H9 (cell line): ENCODE data around the gene RPL7L1. TPM values are rescaled to one million over a fixed set of nuclear protein-coding genes. Genes with fewer than 3 reads are reported as not detected.

Experiments
- DNase-seq: peaks from one replicate; pipeline ENCODE4 v3.0.0-alpha.2; 2017
- H2AFZ ChIP-seq: one replicate; pipeline ENCODE4 v1.6.1; 2013; ENCODE audit warnings: mild to moderate bottlenecking, low read length, control low read depth, moderate library complexity
- H2AK5ac ChIP-seq: 2 replicates; pipeline ENCODE4 v1.6.1; 2013; ENCODE audit warnings: low read length, control low read depth, mixed read lengths; ENCODE audit not compliant: insufficient read length
- H2BK120ac ChIP-seq: one replicate; pipeline ENCODE4 v1.6.1; 2013; ENCODE audit warnings: low read depth, mild to moderate bottlenecking, low read length, control low read depth, inconsistent platforms; ENCODE audit not compliant: poor library complexity, severe bottlenecking
- H2BK12ac ChIP-seq: 2 replicates; pipeline ENCODE4 v1.6.1; 2013; ENCODE audit warnings: low read length, control low read depth, mixed read lengths, low read depth; ENCODE audit not compliant: insufficient read length
- H2BK15ac ChIP-seq: 2 replicates; pipeline ENCODE4 v1.6.1; 2013; ENCODE audit warnings: low read depth, low read length, control low read depth
- H2BK20ac ChIP-seq: one replicate; pipeline ENCODE4 v1.6.1; 2013; ENCODE audit warnings: low read depth, mild to moderate bottlenecking, low read length, control low read depth, inconsistent platforms; ENCODE audit not compliant: poor library complexity, severe bottlenecking
- H2BK5ac ChIP-seq: 2 replicates; pipeline ENCODE4 v1.6.1; 2013; ENCODE audit warnings: low read length, control low read depth, mixed read lengths; ENCODE audit not compliant: insufficient read length
- H3K14ac ChIP-seq: 2 replicates; pipeline ENCODE4 v1.6.1; 2013; ENCODE audit warnings: low read length, control low read depth; ENCODE audit not compliant: insufficient read depth
- H3K18ac ChIP-seq: 2 replicates; pipeline ENCODE4 v1.6.1; 2013; ENCODE audit warnings: low read depth, mild to moderate bottlenecking, mixed read lengths, low read length, control low read depth; ENCODE audit not compliant: insufficient read length
- H3K23ac ChIP-seq: 2 replicates; pipeline ENCODE4 v1.6.1; 2013; ENCODE audit warnings: low read length, control low read depth, mixed read lengths, low read depth; ENCODE audit not compliant: insufficient read length
- H3K23me2 ChIP-seq: 2 replicates; pipeline ENCODE4 v1.6.1; 2013; ENCODE audit warnings: low read depth, mild to moderate bottlenecking, mixed read lengths, low read length, control low read depth; ENCODE audit not compliant: insufficient read length, poor library complexity, severe bottlenecking
- H3K27ac ChIP-seq: 2 replicates; pipeline ENCODE4 v1.5.1; 2013; ENCODE audit warnings: low read length, control low read depth, mixed read lengths, low read depth; ENCODE audit not compliant: insufficient read length
- H3K27me3 ChIP-seq: 2 replicates; pipeline ENCODE4 v1.6.1; 2013; ENCODE audit warnings: low read length, control low read depth, inconsistent platforms; ENCODE audit not compliant: insufficient read depth
- H3K4ac ChIP-seq: 2 replicates; pipeline ENCODE4 v1.6.1; 2013; ENCODE audit warnings: low read depth, mild to moderate bottlenecking, control low read depth, inconsistent platforms, low read length, moderate library complexity
- H3K4me1 ChIP-seq: 2 replicates; pipeline ENCODE4 v1.6.1; 2013; ENCODE audit warnings: low read length, control low read depth, inconsistent platforms; ENCODE audit not compliant: insufficient read depth
- H3K4me2 ChIP-seq: 2 replicates; pipeline ENCODE4 v1.6.1; 2013; ENCODE audit warnings: low read length, control low read depth, mixed read lengths; ENCODE audit not compliant: insufficient read length, insufficient read depth
- H3K56ac ChIP-seq: 2 replicates; pipeline ENCODE4 v1.6.1; 2013; ENCODE audit warnings: low read depth, mild to moderate bottlenecking, mixed read lengths, low read length, control low read depth; ENCODE audit not compliant: insufficient read length
- H3K79me1 ChIP-seq: 2 replicates; pipeline ENCODE4 v1.6.1; 2013; ENCODE audit warnings: low read depth, mild to moderate bottlenecking, moderate library complexity, low read length, control low read depth, inconsistent platforms; ENCODE audit not compliant: insufficient read depth, poor library complexity, severe bottlenecking
- H3K79me2 ChIP-seq: 2 replicates; pipeline ENCODE4 v1.6.1; 2013; ENCODE audit warnings: low read length, control low read depth, inconsistent platforms; ENCODE audit not compliant: insufficient read depth
- H3K9ac ChIP-seq: 2 replicates; pipeline ENCODE4 v1.6.1; 2013; ENCODE audit warnings: low read length, control low read depth, mixed read lengths; ENCODE audit not compliant: insufficient read length; ENCODE audit errors: extremely low read depth
- H3K9me3 ChIP-seq: one replicate; pipeline ENCODE4 v1.6.1; 2013; ENCODE audit warnings: low read depth, low read length, inconsistent platforms; ENCODE audit not compliant: control insufficient read depth
- H3T11ph ChIP-seq: one replicate; pipeline ENCODE4 v1.6.1; 2013; ENCODE audit warnings: mild to moderate bottlenecking, low read length, control low read depth, inconsistent platforms
- H4K20me1 ChIP-seq: one replicate; pipeline ENCODE4 v1.6.1; 2013; ENCODE audit not compliant: control insufficient read depth, insufficient read length, insufficient read depth
- H4K5ac ChIP-seq: 2 replicates; pipeline ENCODE4 v1.6.1; 2013; ENCODE audit warnings: low read depth, mild to moderate bottlenecking, mixed read lengths, low read length, control low read depth; ENCODE audit not compliant: insufficient read length
- H4K8ac ChIP-seq: replicated peaks from 2 replicates; pipeline ENCODE4 v1.6.1; 2013; ENCODE audit warnings: low read length, control low read depth, mixed read lengths, low read depth; ENCODE audit not compliant: insufficient read length
- H4K91ac ChIP-seq: 2 replicates; pipeline ENCODE4 v1.6.1; 2013; ENCODE audit warnings: low read depth, mild to moderate bottlenecking, moderate library complexity, mixed read lengths, low read length, control low read depth; ENCODE audit not compliant: insufficient read length
- H3K27ac Mint-ChIP-seq, 3 experiments: 2 replicates in 2 of 3; 3 replicates in 1 of 3; pipeline ENCODE4 v1.8.0; 2020 to 2021; ENCODE audit warnings: mixed read lengths in 3 of 3, mild to moderate bottlenecking in 1 of 3, moderate library complexity in 1 of 3
- H3K27me3 Mint-ChIP-seq: 2 replicates; pipeline ENCODE4 v1.8.0; 2021; ENCODE audit warnings: low read depth, mild to moderate bottlenecking, moderate library complexity, mixed read lengths
- H3K36me3 Mint-ChIP-seq, 3 experiments: 2 replicates in 2 of 3; 3 replicates in 1 of 3; pipeline ENCODE4 v1.8.0; 2020 to 2021; ENCODE audit warnings: low read depth in 3 of 3, mixed read lengths in 3 of 3; ENCODE audit not compliant: insufficient read depth in 1 of 3
- H3K4me1 Mint-ChIP-seq, 2 experiments: 2 replicates each; pipeline ENCODE4 v1.8.0; 2020; ENCODE audit warnings: mixed read lengths in 2 of 2
- H3K4me3 Mint-ChIP-seq, 2 experiments: 2 replicates in 1 of 2; 3 replicates in 1 of 2; pipeline ENCODE4 v1.8.0; 2020 to 2021; ENCODE audit warnings: mild to moderate bottlenecking in 2 of 2, mixed read lengths in 2 of 2, moderate library complexity in 1 of 2
- H3K9me3 Mint-ChIP-seq, 2 experiments: 2 replicates in 1 of 2; 3 replicates in 1 of 2; pipeline ENCODE4 v1.8.0; 2020; ENCODE audit warnings: mild to moderate bottlenecking in 2 of 2, mixed read lengths in 2 of 2, moderate library complexity in 1 of 2
- CTCF ChIP-seq: fragments of 200-600 bp; sonication (generic); conservative IDR thresholded peaks from 3 replicates; pipeline ENCODE4 v1.8.0; 2021; ENCODE audit warnings: antibody characterized with exemption, mild to moderate bottlenecking
- WGBS: extraction: QIAGEN DNeasy Blood & Tissue Kit; methylation state at CpG from one replicate; pipeline ENCODE4 v1.1.7; 2013; ENCODE audit warnings: missing lambda C conversion rate, low lambda C conversion rate, mixed read lengths; ENCODE audit not compliant: insufficient read length; ENCODE audit errors: extremely low coverage; 5-methylcytosine and 5-hydroxymethylcytosine counted together
- total RNA-seq: library from RNA; stranded (reverse); gene quantifications from 2 replicates; pipeline ENCODE4 v1.2.1, GENCODE V29; 2021

RPL7L1 gene
- total RNA-seq, 1 experiment from 2014 or later, result 130 TPM

GRCh38 chr6:42898891-42899361, 19.5 kb downstream of the RPL7L1 start:
- H4K20me1 ChIP-seq, result no peaks in the 10 kb centered on the region
- Mint-ChIP-seq H3K36me3 (no peaks in the 10 kb centered on the region), H3K9me3 (no peaks in the 10 kb centered on the region), H3K4me3 (peak overlapping the region in 1 of 2 experiments; percentile 7; a peak in 1 of 5 replicates), H3K27me3 (no peaks in the 10 kb centered on the region), H3K4me1 (peaks cover 22 to 32% of the 10 kb centered on the region in 2 experiments), H3K27ac (no peak overlapping the region; a peak in 1 of 7 replicates)
- no peak overlapping the region for H2BK15ac ChIP-seq
- H3K9ac ChIP-seq, result no peak overlapping the region
- no peaks in the 10 kb centered on the region for H3K27me3 ChIP-seq
- H3K27ac ChIP-seq, result no peak overlapping the region
- no peak overlapping the region for H2BK12ac ChIP-seq
- H3K79me2 ChIP-seq, result no peaks in the 10 kb centered on the region
- H2BK5ac ChIP-seq, result no peak overlapping the region
- no peak overlapping the region for H4K5ac ChIP-seq
- H2AK5ac ChIP-seq, result no peak overlapping the region
- H3K4ac ChIP-seq, result no peak overlapping the region
- H3K4me1 ChIP-seq, result no peaks in the 10 kb centered on the region; the same call in 1 of the 2 replicates
- no peak overlapping the region for H2BK120ac ChIP-seq
- H3T11ph ChIP-seq, result no peak overlapping the region
- H3K4me2 ChIP-seq, result no peak overlapping the region
- no peaks in the 10 kb centered on the region for H3K23me2 ChIP-seq
- H3K79me1 ChIP-seq, result no peaks in the 10 kb centered on the region
- H3K18ac ChIP-seq, result no peak overlapping the region
- H3K23ac ChIP-seq, result no peak overlapping the region
- H4K91ac ChIP-seq, result no peak overlapping the region
- H3K9me3 ChIP-seq, result no peaks in the 10 kb centered on the region
- peak overlapping the region; percentile 62 for H2AFZ ChIP-seq
- H2BK20ac ChIP-seq, result no peak overlapping the region
- TF ChIP-seq CTCF, result peak; percentile 75
- peak; percentile 60 for DNase-seq
- no CpG with 5 or more reads among the region's 10 CpGs for WGBS
- no peak overlapping the region for H3K14ac ChIP-seq
- no peak overlapping the region for H3K56ac ChIP-seq
- H4K8ac ChIP-seq, result no peak overlapping the region
